Endothelial cell of umbilical vein (primary cell): ENCODE data around the gene USP17L26. TPM values are rescaled to one million over a fixed set of nuclear protein-coding genes. Genes with fewer than 3 reads are reported as not detected.
"Not testable (repeated sequence)": the region's sequence is repeated elsewhere in the genome, so short reads cannot be mapped to it uniquely, and the experiment has no call there.

Experiments used
- Bru-seq: library from RNA; stranded (reverse); fragments of 400-500 nt; gene quantifications from one replicate; lab custom pipeline; 2021; lab: Mats Ljungman, UMichigan
- BruChase-seq, 2 experiments: library from RNA; stranded (reverse); fragments of 400-500 nt; gene quantifications; one replicate each; lab custom pipeline; 2021; lab: Mats Ljungman, UMichigan
- BruUV-seq: library from RNA; stranded (reverse); fragments of 400-500 nt; replicated peaks from 2 replicates; lab custom pipeline; 2021; lab: Mats Ljungman, UMichigan
- CTCF ChIA-PET: fragments of 300-600, 350-600 bp; sonication (Branson Sonifier 250); formaldehyde crosslinking; loops from one replicate; lab custom pipeline; 2021; ENCODE audit warnings: antibody characterized with exemption, inconsistent platforms; lab: Charles Lee
- POLR2A ChIA-PET: fragments of 300-600, 350-600 bp; sonication (Branson Sonifier 250); formaldehyde crosslinking; loops from one replicate; lab custom pipeline; 2021; ENCODE audit warnings: antibody characterized with exemption, inconsistent platforms; lab: Charles Lee
- DNase-seq: peaks from one replicate; pipeline ENCODE4 v3.0.0-alpha.2; 2011; ENCODE audit warnings: low read depth, low spot score
- FAIRE-seq: peaks from 2 replicates; lab custom pipeline; 2011; peaks lifted over from hg19 to GRCh38; lab: Jason Lieb, UNC
- H2AFZ ChIP-seq: 2 replicates; pipeline ENCODE4 v1.6.0; 2012; ENCODE audit warnings: low read depth, low read length, control low read depth, inconsistent platforms
- H3K27ac ChIP-seq: 2 replicates; pipeline ENCODE4 v1.5.1; 2011; ENCODE audit warnings: low read depth, mild to moderate bottlenecking, control low read depth, low read length, moderate library complexity; ENCODE audit not compliant: insufficient read depth
- H3K27me3 ChIP-seq, 2 experiments: 2 replicates each; pipeline versions ENCODE4 v1.6.0 to v1.6.1; 2011; ENCODE audit warnings: low read length in 2 of 2, mixed read lengths in 1 of 2; ENCODE audit not compliant: control insufficient read depth in 2 of 2, insufficient read depth in 2 of 2
- H3K36me3 ChIP-seq, 2 experiments: 2 replicates in 1 of 2; 3 replicates in 1 of 2; pipeline ENCODE4 v1.5.1; 2011; ENCODE audit warnings: low read length in 2 of 2, mild to moderate bottlenecking in 1 of 2, moderate library complexity in 1 of 2; ENCODE audit not compliant: control insufficient read depth in 2 of 2, insufficient read depth in 2 of 2; ENCODE audit errors: extremely low read depth in 1 of 2
- H3K4me1 ChIP-seq: 3 replicates; pipeline ENCODE4 v1.5.1; 2011; ENCODE audit warnings: mild to moderate bottlenecking, low read length; ENCODE audit not compliant: control insufficient read depth, insufficient read depth; ENCODE audit errors: extremely low read depth
- H3K4me2 ChIP-seq: 2 replicates; pipeline ENCODE4 v1.6.1; 2011; ENCODE audit warnings: low read length, control low read depth, mixed read lengths; ENCODE audit not compliant: insufficient read depth
- H3K4me3 ChIP-seq, 3 experiments: fragments of 200-600 bp in 1 of 3; sonication (generic), shearing (Covaris generic) in 1 of 3; replicated peaks in 1 of 3; 2 replicates each; pipeline ENCODE4 v1.5.1; 2011 to 2016; ENCODE audit warnings: control low read depth in 3 of 3, low read length in 3 of 3, mild to moderate bottlenecking in 2 of 3, inconsistent platforms in 1 of 3, low read depth in 1 of 3, moderate library complexity in 1 of 3; ENCODE audit not compliant: insufficient read depth in 1 of 3
- H3K79me2 ChIP-seq: 2 replicates; pipeline ENCODE4 v1.6.0; 2012; ENCODE audit warnings: low read length, inconsistent platforms; ENCODE audit not compliant: control insufficient read depth, insufficient read depth
- H3K9ac ChIP-seq: replicated peaks from 2 replicates; pipeline ENCODE3; 2011; ENCODE audit warnings: low read length, control low read depth; ENCODE audit not compliant: insufficient read depth; ENCODE audit errors: extremely low read depth
- H3K9me1 ChIP-seq: replicated peaks from 3 replicates; pipeline ENCODE4 v1.6.0; 2011; ENCODE audit warnings: mild to moderate bottlenecking, low read length; ENCODE audit not compliant: control insufficient read depth, insufficient read depth; ENCODE audit errors: extremely low read depth
- H3K9me3 ChIP-seq: replicated peaks from 2 replicates; pipeline ENCODE4 v1.5.1; 2012; ENCODE audit warnings: low read length, inconsistent platforms; ENCODE audit not compliant: control insufficient read depth, insufficient read depth
- H4K20me1 ChIP-seq: replicated peaks from 2 replicates; pipeline ENCODE3; 2011; ENCODE audit warnings: mild to moderate bottlenecking, low read length; ENCODE audit not compliant: control insufficient read depth, insufficient read depth; ENCODE audit errors: extremely low read depth
- dilution Hi-C: fragments of 300-500 bp; cut with MboI; formaldehyde crosslinking; loops from one replicate; pipeline ENCODE4 v1.15.0; 2019; ENCODE audit warnings: low sequenced_read_pairs; ENCODE audit not compliant: extremely low pct_ligation_motif_present
- intact Hi-C: fragments of 100-400 bp; cut with micrococcal nuclease; formaldehyde crosslinking; loops from one replicate; pipeline ENCODE4 v1.10.0; 2022
- long read RNA-seq: library from polyadenylated mRNA; stranded (forward); transcript quantifications from one replicate; pipeline ENCODE4 v2.0.0, GENCODE V29; 2021
- polyA minus RNA-seq, 3 experiments: library from RNA; depleted of rRNA, polyadenylated mRNA; stranded (reverse); fragments of >200 nt; gene quantifications; 1 replicate in 1 of 3; 2 replicates in 2 of 3; pipeline ENCODE4 v1.2.3, GENCODE V29; 2011
- polyA plus RNA-seq, 4 experiments: library from polyadenylated mRNA; depleted of rRNA in 3 of 4; stranded (reverse) in 3 of 4; unstranded in 1 of 4; fragments of >200 nt; gene quantifications; 2 replicates each; pipeline versions ENCODE4 v1.2.1 to v1.2.3, GENCODE V29; 2011 to 2012; ENCODE audit warnings: missing spikeins in 1 of 4
- total RNA-seq: library from RNA; stranded (reverse); gene quantifications from 2 replicates; pipeline ENCODE4 v1.2.3, GENCODE V29; 2021

Gene USP17L26, protein sequence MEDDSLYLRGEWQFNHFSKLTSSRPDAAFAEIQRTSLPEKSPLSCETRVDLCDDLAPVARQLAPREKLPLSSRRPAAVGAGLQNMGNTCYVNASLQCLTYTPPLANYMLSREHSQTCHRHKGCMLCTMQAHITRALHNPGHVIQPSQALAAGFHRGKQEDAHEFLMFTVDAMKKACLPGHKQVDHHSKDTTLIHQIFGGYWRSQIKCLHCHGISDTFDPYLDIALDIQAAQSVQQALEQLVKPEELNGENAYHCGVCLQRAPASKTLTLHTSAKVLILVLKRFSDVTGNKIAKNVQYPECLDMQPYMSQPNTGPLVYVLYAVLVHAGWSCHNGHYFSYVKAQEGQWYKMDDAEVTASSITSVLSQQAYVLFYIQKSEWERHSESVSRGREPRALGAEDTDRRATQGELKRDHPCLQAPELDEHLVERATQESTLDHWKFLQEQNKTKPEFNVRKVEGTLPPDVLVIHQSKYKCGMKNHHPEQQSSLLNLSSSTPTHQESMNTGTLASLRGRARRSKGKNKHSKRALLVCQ
- not detected in 2 replicates for total RNA-seq
- polyA plus RNA-seq = not detected in 2 replicates
- polyA plus RNA-seq (2011; cell fraction: cytosol; rRNA removed) = not detected in 2 replicates
- not detected in 2 replicates for polyA plus RNA-seq (2011; cell fraction: nucleus; rRNA removed)
- polyA plus RNA-seq (2012) = not detected in 2 replicates
- not detected in 2 replicates for polyA minus RNA-seq
- polyA minus RNA-seq (2011; cell fraction: cytosol; rRNA and poly(A)+ RNA removed) = not detected
- not detected in 2 replicates for polyA minus RNA-seq (2011; cell fraction: nucleus; rRNA and poly(A)+ RNA removed)
- Bru-seq, nascent RNA = not detected
- BruChase-seq, experiment 1, labeled RNA remaining after a 6-hour chase = not detected
- BruChase-seq, experiment 2, labeled RNA remaining after a 2-hour chase = not detected
- long read RNA-seq = 0 reads

DNA sequence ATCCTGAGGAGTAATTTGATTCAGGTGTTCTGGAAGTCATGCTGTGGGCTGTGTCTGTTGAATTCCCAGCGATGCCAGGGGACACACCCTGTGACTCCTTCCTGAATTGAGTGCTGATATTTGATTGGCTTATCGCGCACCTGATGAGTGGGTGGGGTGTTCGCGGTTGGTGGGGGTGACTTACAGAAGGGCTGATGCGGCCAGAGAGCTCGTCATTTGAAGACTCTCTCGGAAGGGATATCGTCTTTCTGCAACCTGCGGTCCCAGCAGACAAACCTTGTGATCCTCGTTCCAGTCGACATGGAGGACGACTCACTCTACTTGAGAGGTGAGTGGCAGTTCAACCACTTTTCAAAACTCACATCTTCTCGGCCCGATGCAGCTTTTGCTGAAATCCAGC is at the start of gene USP17L26:
USP17L26 (plus strand) TSS at position 301 of the 400 bp plus-strand sequence; CDS start at position 301, 0 bp downstream.
- H3K79me2 ChIP-seq, FAIRE-seq, H3K27ac ChIP-seq, H3K27me3 ChIP-seq, intact Hi-C loops, BruUV-seq, H3K9me3 ChIP-seq, H3K4me2 ChIP-seq, POLR2A ChIA-PET, H3K4me3 ChIP-seq, H3K36me3 ChIP-seq, H2AFZ ChIP-seq, H4K20me1 ChIP-seq, dilution Hi-C loops, CTCF ChIA-PET, H3K9ac ChIP-seq, H3K9me1 ChIP-seq, DNase-seq, H3K4me1 ChIP-seq: not testable (repeated sequence)

DNA sequence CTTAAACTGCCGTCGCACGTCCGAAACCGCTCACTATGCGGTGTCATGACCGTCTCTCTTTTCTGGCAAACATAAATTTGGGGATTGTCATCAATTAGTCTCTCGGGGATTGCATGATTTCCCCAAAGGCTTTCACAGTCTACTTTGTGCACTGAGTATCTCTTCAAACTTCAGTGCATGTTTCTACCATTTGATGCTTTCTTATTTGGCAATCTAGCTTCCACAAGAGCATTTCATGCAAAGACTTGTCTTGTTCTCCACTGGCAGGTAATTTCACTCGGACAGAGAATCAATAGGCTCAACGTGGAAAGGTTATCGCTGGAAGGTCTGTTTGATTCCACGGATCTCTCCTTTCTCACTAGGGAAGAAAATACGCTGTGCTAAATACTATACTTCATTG is 10.3 kb upstream of the USP17L26 start:
- H3K27me3 ChIP-seq, H2AFZ ChIP-seq, H3K27ac ChIP-seq, intact Hi-C loops, H3K4me1 ChIP-seq, dilution Hi-C loops, BruUV-seq, FAIRE-seq, H3K9me1 ChIP-seq, H3K79me2 ChIP-seq, H3K9ac ChIP-seq, H4K20me1 ChIP-seq, CTCF ChIA-PET, POLR2A ChIA-PET, H3K36me3 ChIP-seq, DNase-seq, H3K4me2 ChIP-seq, H3K4me3 ChIP-seq, H3K9me3 ChIP-seq: not testable (repeated sequence)

DNA sequence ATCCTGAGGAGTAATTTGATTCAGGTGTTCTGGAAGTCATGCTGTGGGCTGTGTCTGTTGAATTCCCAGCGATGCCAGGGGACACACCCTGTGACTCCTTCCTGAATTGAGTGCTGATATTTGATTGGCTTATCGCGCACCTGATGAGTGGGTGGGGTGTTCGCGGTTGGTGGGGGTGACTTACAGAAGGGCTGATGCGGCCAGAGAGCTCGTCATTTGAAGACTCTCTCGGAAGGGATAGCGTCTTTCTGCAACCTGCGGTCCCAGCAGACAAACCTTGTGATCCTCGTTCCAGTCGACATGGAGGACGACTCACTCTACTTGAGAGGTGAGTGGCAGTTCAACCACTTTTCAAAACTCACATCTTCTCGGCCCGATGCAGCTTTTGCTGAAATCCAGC is 9.6 kb upstream of the USP17L26 start, which contains the start of gene USP17L24:
USP17L24 (plus strand) TSS at position 301 of the 400 bp plus-strand sequence; CDS start at position 301, 0 bp downstream.
- H3K36me3 ChIP-seq, intact Hi-C loops, H3K27me3 ChIP-seq, BruUV-seq, H3K4me2 ChIP-seq, H3K9me1 ChIP-seq, DNase-seq, H3K4me1 ChIP-seq, H3K27ac ChIP-seq, H4K20me1 ChIP-seq, FAIRE-seq, H3K4me3 ChIP-seq, dilution Hi-C loops, H2AFZ ChIP-seq, H3K79me2 ChIP-seq, POLR2A ChIA-PET, H3K9ac ChIP-seq, CTCF ChIA-PET, H3K9me3 ChIP-seq: not testable (repeated sequence)
